DOHH2 (cell line): ENCODE data around the gene AHCYL1.
"Not testable (repeated sequence)": the region's sequence is repeated elsewhere in the genome, so short reads cannot be mapped to it uniquely, and the experiment has no call there.

Experiments
- H3F3A ChIP-seq: fragments of 200-600 bp; sonication (generic), shearing (Covaris generic); 2 replicates; pipeline ENCODE4 v1.6.0; 2016; ENCODE audit warnings: antibody characterized with exemption, mild to moderate bottlenecking; ENCODE audit not compliant: control insufficient read depth, insufficient read depth
- H3K27ac ChIP-seq: fragments of 200-600 bp; sonication (generic); 2 replicates; pipeline ENCODE4 v1.5.1; 2014; ENCODE audit warnings: low read depth, mild to moderate bottlenecking, low read length, moderate library complexity
- H3K27me3 ChIP-seq: fragments of 200-600 bp; sonication (generic); 2 replicates; pipeline ENCODE4 v1.6.1; 2014; ENCODE audit warnings: mild to moderate bottlenecking, low read length, mixed read lengths; ENCODE audit not compliant: control insufficient read depth
- H3K36me3 ChIP-seq: fragments of 200-600 bp; sonication (generic); 2 replicates; pipeline ENCODE4 v1.6.1; 2014; ENCODE audit warnings: mild to moderate bottlenecking, low read length, moderate library complexity, mixed read lengths; ENCODE audit not compliant: control insufficient read depth
- H3K4me1 ChIP-seq: fragments of 200-600 bp; sonication (generic); 2 replicates; pipeline ENCODE4 v1.6.1; 2014; ENCODE audit warnings: mild to moderate bottlenecking, low read length, mixed read lengths; ENCODE audit not compliant: control insufficient read depth
- H3K4me2 ChIP-seq: fragments of 200-600 bp; sonication (generic); 2 replicates; pipeline ENCODE4 v1.6.0; 2014; ENCODE audit warnings: mild to moderate bottlenecking, low read length, moderate library complexity
- H3K4me3 ChIP-seq: fragments of 200-600 bp; sonication (generic); 2 replicates; pipeline ENCODE4 v1.5.1; 2014; ENCODE audit warnings: mild to moderate bottlenecking, low read length, mixed read lengths
- H3K79me2 ChIP-seq: fragments of 200-600 bp; sonication (generic); 2 replicates; pipeline ENCODE4 v1.6.1; 2014; ENCODE audit warnings: mild to moderate bottlenecking, low read length, mixed read lengths; ENCODE audit not compliant: control insufficient read depth
- H3K9me2 ChIP-seq: fragments of 200-600 bp; sonication (generic); replicated peaks from 2 replicates; pipeline ENCODE4 v1.6.1; 2014; ENCODE audit warnings: mild to moderate bottlenecking, low read length, mixed read lengths; ENCODE audit not compliant: control insufficient read depth
- H3K9me3 ChIP-seq: fragments of 200-600 bp; sonication (generic); 2 replicates; pipeline ENCODE4 v1.6.1; 2014; ENCODE audit warnings: antibody characterized with exemption, low read length, mixed read lengths; ENCODE audit not compliant: control insufficient read depth, insufficient read depth
- H4K20me1 ChIP-seq: fragments of 200-600 bp; sonication (generic); 2 replicates; pipeline ENCODE4 v1.6.0; 2014; ENCODE audit warnings: low read depth, mild to moderate bottlenecking, antibody characterized with exemption, low read length, moderate library complexity; ENCODE audit not compliant: control insufficient read depth, insufficient read depth
- CTCF ChIP-seq: fragments of 200-600 bp; sonication (generic); IDR thresholded peaks from one replicate; pipeline ENCODE4 v1.5.1; 2014; ENCODE audit warnings: antibody characterized with exemption, mild to moderate bottlenecking, low read depth, low read length; ENCODE audit not compliant: poor library complexity, severe bottlenecking
- EZH2phosphoT487 ChIP-seq: fragments of 200-600 bp; sonication (generic); IDR thresholded peaks from 2 replicates; pipeline ENCODE4 v1.6.1; 2017; ENCODE audit warnings: borderline replicate concordance, mild to moderate bottlenecking, antibody characterized with exemption, low read length, moderate library complexity, mixed read lengths

AHCYL1 gene

DNA sequence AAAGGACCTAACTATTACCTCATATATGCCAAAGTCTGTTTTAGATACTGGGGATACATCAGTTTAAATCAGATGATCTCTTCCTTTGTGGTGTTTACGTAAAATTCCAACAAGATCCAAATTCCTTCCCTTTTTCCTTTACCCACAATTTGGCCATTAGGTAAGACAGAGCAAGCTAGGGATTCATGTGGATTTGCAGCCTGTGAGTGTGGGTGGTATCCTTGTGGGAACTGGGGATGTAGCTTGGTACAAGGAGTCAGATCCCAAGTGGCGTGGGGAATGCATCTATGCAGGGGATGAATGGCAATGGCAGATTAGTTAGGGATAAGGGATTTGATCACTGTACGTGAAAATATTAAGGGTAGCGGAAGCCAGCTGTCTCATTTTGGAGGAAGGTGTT, 40.0 kb downstream of the AHCYL1 start:
- Histone ChIP-seq H3K36me3 (peaks cover 36% of the 10 kb centered on the region), H3K27me3 (no peaks in the 10 kb centered on the region), H3K9me2 (no peaks in the 10 kb centered on the region), H3F3A (no peaks in the 10 kb centered on the region; the same call in none of the 2 replicates), H3K4me2 (no peak overlapping the region), H3K4me1 (no peaks in the 10 kb centered on the region), H3K4me3 (no peak overlapping the region), H3K9me3 (no peaks in the 10 kb centered on the region), H4K20me1 (no peaks in the 10 kb centered on the region), H3K79me2 (no peaks in the 10 kb centered on the region), H3K27ac (no peak overlapping the region)
- TF ChIP-seq EZH2phosphoT487 (no peak), CTCF (no peak)

GRCh38 chr1:110030687-110031086, 46.1 kb downstream of the AHCYL1 start:
- H3K4me1 ChIP-seq = peaks cover 12% of the 10 kb centered on the region
- not testable (repeated sequence) for H3K27me3 ChIP-seq, H3K4me2 ChIP-seq, H3K9me2 ChIP-seq, H3F3A ChIP-seq, H3K27ac ChIP-seq, H3K4me3 ChIP-seq, H4K20me1 ChIP-seq, H3K9me3 ChIP-seq, H3K36me3 ChIP-seq
- peaks cover 12% of the 10 kb centered on the region for H3K79me2 ChIP-seq

- H4K20me1 ChIP-seq = no peaks in the 10 kb centered on the region
- H3K27ac ChIP-seq = no peak overlapping the region
- H3K4me3 ChIP-seq = no peak overlapping the region
- H3K79me2 ChIP-seq = peaks cover 23% of the 10 kb centered on the region
- H3K9me3 ChIP-seq = no peaks in the 10 kb centered on the region
- no peaks in the 10 kb centered on the region for H3K9me2 ChIP-seq
- peaks cover 3% of the 10 kb centered on the region; the same call in 1 of the 2 replicates for H3K36me3 ChIP-seq
- H3K27me3 ChIP-seq = no peaks in the 10 kb centered on the region
- H3K4me1 ChIP-seq = peaks cover 17% of the 10 kb centered on the region
- TF ChIP-seq CTCF = no peak
- TF ChIP-seq EZH2phosphoT487 = no peak
- no peak overlapping the region for H3K4me2 ChIP-seq
- H3F3A ChIP-seq = no peaks in the 10 kb centered on the region; the same call in 1 of the 2 replicates
Measured at GRCh38 chr1:110032327-110032726, 47.8 kb downstream of the AHCYL1 start.

- H3K9me3 ChIP-seq = no peaks in the 10 kb centered on the region
- no peaks in the 10 kb centered on the region for H3F3A ChIP-seq
- peaks cover 17% of the 10 kb centered on the region for H3K4me1 ChIP-seq
- no peaks in the 10 kb centered on the region for H3K27me3 ChIP-seq
- TF ChIP-seq EZH2phosphoT487 (no peak), CTCF (no peak)
- H3K9me2 ChIP-seq = no peaks in the 10 kb centered on the region
- no peak overlapping the region for H3K4me2 ChIP-seq
- H3K4me3 ChIP-seq = peak overlapping the region; percentile 78; the same call in 1 of the 2 replicates
- H4K20me1 ChIP-seq = no peaks in the 10 kb centered on the region
- peaks cover 11% of the 10 kb centered on the region for H3K36me3 ChIP-seq
- H3K79me2 ChIP-seq = peaks cover 23% of the 10 kb centered on the region
- H3K27ac ChIP-seq = no peak overlapping the region
Measured at GRCh38 chr1:110033421-110033820, 48.9 kb downstream of the AHCYL1 start.
